ENCODE data around the gene PARD3B.

The PARD3B gene

DNA sequence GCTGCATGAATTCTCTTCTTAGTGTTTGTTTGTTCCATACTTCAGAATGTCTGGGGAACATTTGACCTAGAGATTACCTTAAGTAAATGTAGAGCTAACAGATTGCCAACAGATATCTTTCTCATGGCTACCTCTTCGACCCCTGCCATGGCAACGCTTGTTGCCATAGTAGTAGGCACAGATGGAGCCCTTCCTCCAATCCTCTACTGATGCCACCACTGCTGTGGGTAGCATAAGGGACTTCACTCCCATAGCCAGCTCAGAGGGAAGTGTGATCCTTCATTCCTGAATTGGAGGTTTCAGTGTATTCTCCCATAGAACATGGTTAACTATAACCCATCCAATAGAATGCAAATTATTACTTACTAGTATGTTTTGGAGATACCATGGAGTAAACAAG is 593.5 kb downstream of the PARD3B start:
- H3K79me2 ChIP-seq (ENCODE audit: insufficient read depth, low read length) = no peaks in the 10 kb centered on the region
- no peaks in the 10 kb centered on the region for H3K36me3 ChIP-seq (ENCODE audit: low read length)
- no peaks in the 10 kb centered on the region for H3K9me2 ChIP-seq (replicated peaks; ENCODE audit: insufficient read depth, low read length)
- H4K20me1 ChIP-seq (ENCODE audit: low read depth, low read length) = no peaks in the 10 kb centered on the region
- H3K9me3 ChIP-seq (ENCODE audit: insufficient read depth, low read length) = no peaks in the 10 kb centered on the region
- TF ChIP-seq CTCF (IDR thresholded peaks at IDR 0.05; ENCODE audit: insufficient read depth, low read length, poor library complexity, severe bottlenecking) (no peak), EZH2phosphoT487 (conservative IDR thresholded peaks at IDR 0.05; ENCODE audit: low read length) (no peak)
- no peak overlapping the region for H3K27ac ChIP-seq (ENCODE audit: low read depth, low read length)
- H3K4me2 ChIP-seq (ENCODE audit: low read depth, low read length, poor library complexity, severe bottlenecking) = no peak overlapping the region
- no peaks in the 10 kb centered on the region for H3K27me3 ChIP-seq (ENCODE audit: low read length)
- H3K9ac ChIP-seq (ENCODE audit: low read length) = no peak overlapping the region
- H3F3A ChIP-seq (ENCODE audit: insufficient read depth) = no peaks in the 10 kb centered on the region
- H2AFZ ChIP-seq (ENCODE audit: low read depth, low read length, severe bottlenecking) = no peak overlapping the region
- no peak overlapping the region for H3K4me3 ChIP-seq (ENCODE audit: insufficient read depth, low read length, poor library complexity, severe bottlenecking)

GRCh38 chr2:205139822-205140463 is 594.7 kb downstream of the PARD3B start:
- Histone ChIP-seq H3K4me2 (ENCODE audit: low read depth, low read length, poor library complexity, severe bottlenecking) (no peak overlapping the region), H2AFZ (ENCODE audit: low read depth, low read length, severe bottlenecking) (no peak overlapping the region), H3K9me3 (ENCODE audit: insufficient read depth, low read length) (no peaks in the 10 kb centered on the region), H3K79me2 (ENCODE audit: insufficient read depth, low read length) (no peaks in the 10 kb centered on the region), H3K27ac (ENCODE audit: low read depth, low read length) (no peak overlapping the region), H3F3A (ENCODE audit: insufficient read depth) (no peaks in the 10 kb centered on the region), H3K36me3 (ENCODE audit: low read length) (no peaks in the 10 kb centered on the region), H3K27me3 (ENCODE audit: low read length) (no peaks in the 10 kb centered on the region), H4K20me1 (ENCODE audit: low read depth, low read length) (no peaks in the 10 kb centered on the region), H3K4me3 (ENCODE audit: insufficient read depth, low read length, poor library complexity, severe bottlenecking) (no peak overlapping the region), H3K9me2 (replicated peaks; ENCODE audit: insufficient read depth, low read length) (no peaks in the 10 kb centered on the region), H3K9ac (ENCODE audit: low read length) (no peak overlapping the region)
- no peak for TF ChIP-seq CTCF (IDR thresholded peaks at IDR 0.05; ENCODE audit: insufficient read depth, low read length, poor library complexity, severe bottlenecking)
- TF ChIP-seq EZH2phosphoT487 (conservative IDR thresholded peaks at IDR 0.05; ENCODE audit: low read length) = no peak

DNA sequence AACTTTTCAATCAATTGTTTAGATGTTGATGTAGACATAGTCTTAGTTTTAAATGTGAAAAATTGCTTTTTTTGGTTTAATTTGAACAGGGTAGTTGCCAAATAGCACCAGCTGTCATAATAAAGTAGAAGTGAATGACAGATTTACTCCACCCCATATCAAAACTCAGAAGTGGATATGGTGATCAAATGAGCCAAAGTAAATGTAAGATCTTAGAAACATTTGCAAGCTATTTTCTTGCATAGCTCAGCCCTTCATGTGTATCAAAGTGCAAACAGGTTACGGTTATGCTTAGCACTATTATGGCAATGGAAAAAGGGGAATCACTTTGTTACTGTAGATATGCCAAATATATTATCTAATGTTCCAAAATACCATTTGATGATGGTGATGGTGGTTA is 596.1 kb downstream of the PARD3B start:
- Histone ChIP-seq H4K20me1 (ENCODE audit: low read depth, low read length) (no peaks in the 10 kb centered on the region), H3K4me2 (ENCODE audit: low read depth, low read length, poor library complexity, severe bottlenecking) (no peak overlapping the region), H3K27ac (ENCODE audit: low read depth, low read length) (no peak overlapping the region), H3K9ac (ENCODE audit: low read length) (no peak overlapping the region), H2AFZ (ENCODE audit: low read depth, low read length, severe bottlenecking) (no peak overlapping the region), H3F3A (ENCODE audit: insufficient read depth) (no peaks in the 10 kb centered on the region), H3K4me3 (ENCODE audit: insufficient read depth, low read length, poor library complexity, severe bottlenecking) (no peak overlapping the region), H3K9me3 (ENCODE audit: insufficient read depth, low read length) (no peaks in the 10 kb centered on the region), H3K36me3 (ENCODE audit: low read length) (no peaks in the 10 kb centered on the region), H3K9me2 (replicated peaks; ENCODE audit: insufficient read depth, low read length) (no peaks in the 10 kb centered on the region), H3K27me3 (ENCODE audit: low read length) (no peaks in the 10 kb centered on the region), H3K79me2 (ENCODE audit: insufficient read depth, low read length) (no peaks in the 10 kb centered on the region)
- no peak for TF ChIP-seq CTCF (IDR thresholded peaks at IDR 0.05; ENCODE audit: insufficient read depth, low read length, poor library complexity, severe bottlenecking)
- no peak for TF ChIP-seq EZH2phosphoT487 (conservative IDR thresholded peaks at IDR 0.05; ENCODE audit: low read length)

Data from SU-DHL-6 (cell line).